GM12878 (cell line): ENCODE data around the gene CRELD2.

Experiments
- BHLHE40 ChIP-seq, 2 experiments: fragments of 450-650 bp in 1 of 2; IDR thresholded peaks; 2 replicates each; pipeline ENCODE4 v1.6.1; 2011 to 2017; ENCODE audit warnings: low read depth in 2 of 2, borderline replicate concordance in 1 of 2, improper control_type of control experiment in 1 of 2, low read length in 1 of 2, mild to moderate bottlenecking in 1 of 2
- EP300 ChIP-seq, 2 experiments: fragments of 150-350 bp in 1 of 2; IDR thresholded peaks; 2 replicates each; pipeline ENCODE4 v1.6.1; 2011 to 2012; ENCODE audit warnings: low read depth in 2 of 2, low read length in 2 of 2, borderline replicate concordance in 1 of 2, improper control_type of control experiment in 1 of 2, inconsistent platforms in 1 of 2; ENCODE audit not compliant: control insufficient read depth in 1 of 2
- HCFC1 ChIP-seq: fragments of 150-350 bp; IDR thresholded peaks from 2 replicates; pipeline ENCODE4 v1.6.1; 2014; ENCODE audit warnings: low read length
- NFXL1 ChIP-seq: fragments of 450-650 bp; IDR thresholded peaks from 2 replicates; pipeline ENCODE4 v1.6.1; 2017; ENCODE audit warnings: antibody characterized with exemption, mild to moderate bottlenecking, borderline replicate concordance
- NFYB ChIP-seq: IDR thresholded peaks from 2 replicates; pipeline ENCODE4 v1.6.1; 2011; ENCODE audit warnings: low read depth, mild to moderate bottlenecking, low read length, improper control_type of control experiment, moderate library complexity; ENCODE audit not compliant: insufficient read depth
- POLR2A ChIP-seq: IDR thresholded peaks from 2 replicates; pipeline ENCODE4 v1.6.1; 2011; ENCODE audit warnings: low read depth, mild to moderate bottlenecking, low read length
- POU2F2 ChIP-seq: IDR thresholded peaks from 3 replicates; pipeline ENCODE4 v1.6.1; 2011; ENCODE audit warnings: low read depth, mild to moderate bottlenecking, low read length, borderline replicate concordance
- RFX5 ChIP-seq: IDR thresholded peaks from 2 replicates; pipeline ENCODE4 v1.6.1; 2011; ENCODE audit warnings: low read depth, low read length, improper control_type of control experiment
- SIN3A ChIP-seq: IDR thresholded peaks from 2 replicates; pipeline ENCODE4 v1.6.1; 2012; ENCODE audit warnings: low read depth, low read length, improper control_type of control experiment
- SPI1 ChIP-seq: IDR thresholded peaks from 2 replicates; pipeline ENCODE4 v1.6.1; 2011; ENCODE audit warnings: low read depth, mild to moderate bottlenecking, low read length, moderate library complexity, borderline replicate concordance; ENCODE audit not compliant: insufficient read depth
- TF ChIP-seq, protein P1 (sequence below), 3 experiments: IDR thresholded peaks in 2 of 3; conservative IDR thresholded peaks in 1 of 3; 2 replicates each; pipeline ENCODE4 v1.5.1; 2011; ENCODE audit warnings: low read depth in 3 of 3, low read length in 3 of 3, mild to moderate bottlenecking in 3 of 3, control low read depth in 2 of 3, moderate library complexity in 2 of 3, inconsistent platforms in 1 of 3, mixed read lengths in 1 of 3; ENCODE audit not compliant: control insufficient read depth in 2 of 3, insufficient read depth in 1 of 3; ENCODE audit errors: extremely low read depth in 1 of 3
- TF ChIP-seq, protein P2 (sequence below): fragments of 450-650 bp; formaldehyde crosslinking; IDR thresholded peaks from 2 replicates; pipeline ENCODE4 v1.4.0; 2022; ENCODE audit warnings: mild to moderate bottlenecking, moderate library complexity

DNA sequence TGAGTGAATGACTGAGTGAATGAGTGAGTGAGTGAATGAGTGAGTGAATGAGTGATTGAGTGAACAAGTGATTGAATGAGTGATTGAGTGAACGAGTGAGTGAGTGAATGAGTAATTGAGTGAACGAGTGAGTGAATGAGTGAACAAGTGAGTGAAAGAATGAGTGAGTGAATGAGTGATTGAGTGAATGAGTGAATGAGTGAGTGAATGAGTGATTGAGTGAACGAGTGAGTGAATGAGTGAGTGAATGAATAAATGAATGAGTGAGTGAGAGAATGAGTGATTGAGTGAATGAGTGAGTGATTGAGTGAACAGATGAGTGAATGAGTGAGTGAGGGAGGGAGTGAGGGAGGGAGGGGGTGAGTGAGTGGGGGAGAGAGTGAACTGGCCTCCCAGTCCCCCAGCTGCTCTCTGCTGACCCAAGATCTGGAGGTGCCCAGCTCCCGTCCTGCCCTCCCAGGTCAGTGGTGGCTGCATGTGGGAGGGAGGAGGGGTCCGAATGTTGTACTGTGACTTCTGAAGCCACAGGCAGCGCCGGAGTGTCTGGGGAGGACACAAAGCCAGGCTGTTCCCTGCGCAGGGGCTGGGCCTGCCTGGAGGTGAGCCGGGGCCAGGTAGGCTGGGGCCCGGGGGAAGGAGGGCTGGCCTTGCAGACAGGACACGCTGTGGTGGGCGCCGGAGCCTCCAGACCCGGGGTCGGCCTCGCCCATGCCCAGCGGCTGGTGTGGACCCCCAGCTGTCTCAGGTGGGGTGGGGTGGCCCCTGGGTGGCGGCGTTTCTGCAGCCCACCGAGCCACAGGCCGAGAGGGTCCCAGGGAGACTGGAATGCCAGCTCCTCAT is 24.4 kb downstream of the CRELD2 start:
- TF ChIP-seq POLR2A (no peak), EP300 (IDR thresholded peaks at IDR 0.05; ENCODE audit: borderline replicate concordance in 1 of 2, control insufficient read depth in 1 of 2, low read depth in 2 of 2, low read length in 2 of 2) (no peak), POU2F2 (no peak), SIN3A (no peak), HCFC1 (no peak), BHLHE40 (IDR thresholded peaks at IDR 0.05; ENCODE audit: borderline replicate concordance in 1 of 2, low read depth in 2 of 2, low read length in 1 of 2) (no peak), SPI1 (no peak), RFX5 (no peak), NFYB (no peak), NFXL1 (no peak)
- TF ChIP-seq, protein P1, sequence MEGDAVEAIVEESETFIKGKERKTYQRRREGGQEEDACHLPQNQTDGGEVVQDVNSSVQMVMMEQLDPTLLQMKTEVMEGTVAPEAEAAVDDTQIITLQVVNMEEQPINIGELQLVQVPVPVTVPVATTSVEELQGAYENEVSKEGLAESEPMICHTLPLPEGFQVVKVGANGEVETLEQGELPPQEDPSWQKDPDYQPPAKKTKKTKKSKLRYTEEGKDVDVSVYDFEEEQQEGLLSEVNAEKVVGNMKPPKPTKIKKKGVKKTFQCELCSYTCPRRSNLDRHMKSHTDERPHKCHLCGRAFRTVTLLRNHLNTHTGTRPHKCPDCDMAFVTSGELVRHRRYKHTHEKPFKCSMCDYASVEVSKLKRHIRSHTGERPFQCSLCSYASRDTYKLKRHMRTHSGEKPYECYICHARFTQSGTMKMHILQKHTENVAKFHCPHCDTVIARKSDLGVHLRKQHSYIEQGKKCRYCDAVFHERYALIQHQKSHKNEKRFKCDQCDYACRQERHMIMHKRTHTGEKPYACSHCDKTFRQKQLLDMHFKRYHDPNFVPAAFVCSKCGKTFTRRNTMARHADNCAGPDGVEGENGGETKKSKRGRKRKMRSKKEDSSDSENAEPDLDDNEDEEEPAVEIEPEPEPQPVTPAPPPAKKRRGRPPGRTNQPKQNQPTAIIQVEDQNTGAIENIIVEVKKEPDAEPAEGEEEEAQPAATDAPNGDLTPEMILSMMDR (IDR thresholded peaks at IDR 0.05 in 2 of 3, conservative IDR thresholded peaks at IDR 0.05 in 1 of 3; ENCODE audit: control insufficient read depth in 2 of 3, extremely low read depth in 1 of 3, insufficient read depth in 1 of 3, low read depth in 3 of 3, low read length in 3 of 3), result no peak
- TF ChIP-seq, protein P2, sequence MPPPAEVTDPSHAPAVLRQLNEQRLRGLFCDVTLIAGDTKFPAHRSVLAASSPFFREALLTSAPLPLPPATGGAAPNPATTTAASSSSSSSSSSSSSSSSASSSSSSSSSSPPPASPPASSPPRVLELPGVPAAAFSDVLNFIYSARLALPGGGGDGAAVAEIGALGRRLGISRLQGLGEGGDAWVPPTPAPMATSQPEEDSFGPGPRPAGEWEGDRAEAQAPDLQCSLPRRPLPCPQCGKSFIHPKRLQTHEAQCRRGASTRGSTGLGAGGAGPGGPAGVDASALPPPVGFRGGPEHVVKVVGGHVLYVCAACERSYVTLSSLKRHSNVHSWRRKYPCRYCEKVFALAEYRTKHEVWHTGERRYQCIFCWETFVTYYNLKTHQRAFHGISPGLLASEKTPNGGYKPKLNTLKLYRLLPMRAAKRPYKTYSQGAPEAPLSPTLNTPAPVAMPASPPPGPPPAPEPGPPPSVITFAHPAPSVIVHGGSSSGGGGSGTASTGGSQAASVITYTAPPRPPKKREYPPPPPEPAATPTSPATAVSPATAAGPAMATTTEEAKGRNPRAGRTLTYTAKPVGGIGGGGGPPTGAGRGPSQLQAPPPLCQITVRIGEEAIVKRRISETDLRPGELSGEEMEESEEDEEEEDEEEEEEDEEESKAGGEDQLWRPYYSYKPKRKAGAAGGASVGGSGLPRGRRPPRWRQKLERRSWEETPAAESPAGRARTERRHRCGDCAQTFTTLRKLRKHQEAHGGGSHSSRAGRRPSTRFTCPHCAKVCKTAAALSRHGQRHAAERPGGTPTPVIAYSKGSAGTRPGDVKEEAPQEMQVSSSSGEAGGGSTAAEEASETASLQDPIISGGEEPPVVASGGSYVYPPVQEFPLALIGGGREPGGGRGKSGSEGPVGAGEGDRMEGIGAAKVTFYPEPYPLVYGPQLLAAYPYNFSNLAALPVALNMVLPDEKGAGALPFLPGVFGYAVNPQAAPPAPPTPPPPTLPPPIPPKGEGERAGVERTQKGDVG, result no peak
